CD14-positive monocyte (primary cell): ENCODE measurements around the gene ATOSA. TPM values are rescaled to one million over a fixed set of nuclear protein-coding genes. Genes with fewer than 3 reads are reported as not detected.

ENCODE experiments used
- DNase-seq, 3 donors: peaks; one replicate each; pipeline ENCODE4 v3.0.0-alpha.2; 2011 to 2022
- H2AFZ ChIP-seq: 2 replicates; pipeline ENCODE4 v1.6.0; 2012; ENCODE audit warnings: mild to moderate bottlenecking, low read depth, low read length, inconsistent platforms; ENCODE audit not compliant: insufficient read depth, poor library complexity, severe bottlenecking
- H3K27ac ChIP-seq, 2 donors: 1 replicate in 1 of 2; 2 replicates in 1 of 2; pipeline ENCODE4 v1.5.1; 2012 to 2013; ENCODE audit warnings: low read length in 2 of 2, control low read depth in 1 of 2, inconsistent platforms in 1 of 2, low read depth in 1 of 2, mild to moderate bottlenecking in 1 of 2
- H3K27me3 ChIP-seq, 2 donors: one replicate each; pipeline versions ENCODE4 v1.6.0 to v1.6.1; 2011 to 2013; ENCODE audit warnings: low read length in 2 of 2; ENCODE audit not compliant: control insufficient read depth in 2 of 2, insufficient read depth in 2 of 2
- H3K36me3 ChIP-seq, 2 donors: replicated peaks in 1 of 2; 1 replicate in 1 of 2; 2 replicates in 1 of 2; pipeline versions ENCODE4 v1.5.1 to v1.6.1; 2012 to 2013; ENCODE audit warnings: low read length in 2 of 2, control low read depth in 1 of 2, inconsistent platforms in 1 of 2, mild to moderate bottlenecking in 1 of 2; ENCODE audit not compliant: insufficient read depth in 2 of 2, control insufficient read depth in 1 of 2
- H3K4me1 ChIP-seq, 2 donors: 1 replicate in 1 of 2; 2 replicates in 1 of 2; pipeline versions ENCODE4 v1.5.1 to v1.6.1; 2012 to 2013; ENCODE audit warnings: low read length in 2 of 2, control low read depth in 1 of 2, inconsistent platforms in 1 of 2, mild to moderate bottlenecking in 1 of 2, moderate library complexity in 1 of 2; ENCODE audit not compliant: insufficient read depth in 2 of 2, control insufficient read depth in 1 of 2
- H3K4me2 ChIP-seq: replicated peaks from 2 replicates; pipeline ENCODE3; 2012; ENCODE audit warnings: low read length, moderate library complexity, mild to moderate bottlenecking; ENCODE audit not compliant: poor library complexity, severe bottlenecking; ENCODE audit errors: extremely low read depth
- H3K4me3 ChIP-seq, 3 experiments: fragments of 200-600 bp in 1 of 3; sonication (generic) in 1 of 3; replicated peaks in 1 of 3; 1 replicate in 2 of 3; 2 replicates in 1 of 3; pipeline ENCODE4 v1.5.1; 2011 to 2013; ENCODE audit warnings: low read length in 3 of 3, mild to moderate bottlenecking in 3 of 3, control low read depth in 2 of 3, low read depth in 2 of 3, inconsistent platforms in 1 of 3, moderate library complexity in 1 of 3
- H3K79me2 ChIP-seq: 2 replicates; pipeline ENCODE4 v1.6.0; 2012; ENCODE audit warnings: mild to moderate bottlenecking, control low read depth, inconsistent platforms, low read length, moderate library complexity; ENCODE audit not compliant: insufficient read depth
- H3K9ac ChIP-seq: 2 replicates; pipeline ENCODE4 v1.6.0; 2017; ENCODE audit warnings: low read length, mild to moderate bottlenecking; ENCODE audit not compliant: insufficient read depth, poor library complexity, severe bottlenecking
- H3K9me3 ChIP-seq, 2 donors: replicated peaks in 1 of 2; 1 replicate in 1 of 2; 2 replicates in 1 of 2; pipeline versions ENCODE4 v1.5.1 to v1.6.1; 2012 to 2013; ENCODE audit warnings: low read length in 2 of 2, control low read depth in 1 of 2; ENCODE audit not compliant: control insufficient read depth in 1 of 2, insufficient read depth in 1 of 2
- H4K20me1 ChIP-seq: 2 replicates; pipeline ENCODE4 v1.6.0; 2012; ENCODE audit warnings: mild to moderate bottlenecking, low read length, control low read depth, moderate library complexity; ENCODE audit not compliant: insufficient read depth
- H3K27ac Mint-ChIP-seq, 7 donors: one replicate each; pipeline ENCODE4 v1.8.0; 2020; ENCODE audit warnings: mild to moderate bottlenecking in 7 of 7, mixed read lengths in 7 of 7, moderate library complexity in 6 of 7, inconsistent platforms in 2 of 7
- H3K27me3 Mint-ChIP-seq, 3 donors: one replicate each; pipeline ENCODE4 v1.8.0; 2021 to 2022; ENCODE audit warnings: low read depth in 3 of 3, mild to moderate bottlenecking in 3 of 3, mixed read lengths in 3 of 3, moderate library complexity in 3 of 3, inconsistent platforms in 1 of 3
- H3K36me3 Mint-ChIP-seq, 2 donors: one replicate each; pipeline ENCODE4 v1.8.0; 2020; ENCODE audit warnings: mixed read lengths in 2 of 2, inconsistent platforms in 1 of 2, mild to moderate bottlenecking in 1 of 2
- H3K4me1 Mint-ChIP-seq: one replicate; pipeline ENCODE4 v1.8.0; 2020; ENCODE audit warnings: mild to moderate bottlenecking, mixed read lengths
- H3K4me3 Mint-ChIP-seq, 2 donors: one replicate each; pipeline ENCODE4 v1.8.0; 2020; ENCODE audit warnings: mild to moderate bottlenecking in 2 of 2, mixed read lengths in 2 of 2, moderate library complexity in 1 of 2
- H3K9me3 Mint-ChIP-seq, 7 donors: one replicate each; pipeline ENCODE4 v1.8.0; 2020 to 2022; ENCODE audit warnings: mixed read lengths in 7 of 7, mild to moderate bottlenecking in 6 of 7, moderate library complexity in 6 of 7, inconsistent platforms in 2 of 7
- whole genome bisulfite sequencing: methylation state at CpG from one replicate; pipeline ENCODE4 v1.1.5; 2013; ENCODE audit warnings: missing lambda C conversion rate; ENCODE audit not compliant: insufficient coverage; 5-methylcytosine and 5-hydroxymethylcytosine counted together
- intact Hi-C, 2 donors: fragments of 100-400 bp; cut with micrococcal nuclease; formaldehyde crosslinking; loops; one replicate each; pipeline versions ENCODE4 v1.15.0 to v1.15.1; 2023
- polyA plus RNA-seq, 3 donors: library from polyadenylated mRNA; depleted of rRNA in 1 of 3; unstranded in 2 of 3; stranded (reverse) in 1 of 3; fragments of 300-500 nt in 2 of 3; fragments of >200 nt in 1 of 3; fragmentation: Illumina TruSeq in 2 of 3; gene quantifications; 1 replicate in 2 of 3; 2 replicates in 1 of 3; pipeline ENCODE4 v1.2.3, GENCODE V29; 2012 to 2021
- TF ChIP-seq, protein P1 (sequence below): fragments of 200-600 bp; IDR thresholded peaks from one replicate; pipeline ENCODE4 v1.8.0; 2022; ENCODE audit warnings: antibody characterized with exemption, mild to moderate bottlenecking

The ATOSA gene
- polyA plus RNA-seq, 3 donors, result 2.1 to 15.9 (median 3.5) TPM

DNA sequence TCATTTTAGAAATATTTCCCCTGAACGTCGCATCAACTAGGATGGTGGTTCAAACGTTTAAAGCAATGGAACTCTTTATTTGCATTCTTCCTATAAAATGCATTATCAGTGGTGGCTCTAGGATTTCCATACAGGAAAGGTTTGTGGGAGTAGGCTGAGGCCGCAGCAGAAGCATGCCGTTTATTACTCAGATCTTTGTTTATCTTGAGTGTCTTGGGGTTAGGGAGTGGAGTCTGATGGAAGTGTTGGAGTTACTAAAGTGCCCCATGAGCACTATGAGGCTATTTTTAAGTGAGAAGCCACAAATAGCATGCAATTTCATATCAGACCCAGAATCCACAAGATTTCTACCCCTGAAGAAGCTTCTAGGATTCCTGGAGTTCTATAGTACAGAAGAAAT, 26.2 kb downstream of the ATOSA start:
- no peaks in the 10 kb centered on the region for H4K20me1 ChIP-seq
- TF ChIP-seq, protein P1, sequence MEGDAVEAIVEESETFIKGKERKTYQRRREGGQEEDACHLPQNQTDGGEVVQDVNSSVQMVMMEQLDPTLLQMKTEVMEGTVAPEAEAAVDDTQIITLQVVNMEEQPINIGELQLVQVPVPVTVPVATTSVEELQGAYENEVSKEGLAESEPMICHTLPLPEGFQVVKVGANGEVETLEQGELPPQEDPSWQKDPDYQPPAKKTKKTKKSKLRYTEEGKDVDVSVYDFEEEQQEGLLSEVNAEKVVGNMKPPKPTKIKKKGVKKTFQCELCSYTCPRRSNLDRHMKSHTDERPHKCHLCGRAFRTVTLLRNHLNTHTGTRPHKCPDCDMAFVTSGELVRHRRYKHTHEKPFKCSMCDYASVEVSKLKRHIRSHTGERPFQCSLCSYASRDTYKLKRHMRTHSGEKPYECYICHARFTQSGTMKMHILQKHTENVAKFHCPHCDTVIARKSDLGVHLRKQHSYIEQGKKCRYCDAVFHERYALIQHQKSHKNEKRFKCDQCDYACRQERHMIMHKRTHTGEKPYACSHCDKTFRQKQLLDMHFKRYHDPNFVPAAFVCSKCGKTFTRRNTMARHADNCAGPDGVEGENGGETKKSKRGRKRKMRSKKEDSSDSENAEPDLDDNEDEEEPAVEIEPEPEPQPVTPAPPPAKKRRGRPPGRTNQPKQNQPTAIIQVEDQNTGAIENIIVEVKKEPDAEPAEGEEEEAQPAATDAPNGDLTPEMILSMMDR, result no peak
- no peaks in the 10 kb centered on the region for H3K27me3 Mint-ChIP-seq
- no peaks in the 10 kb centered on the region for H3K9me3 ChIP-seq
- no peak overlapping the region for H3K27ac ChIP-seq
- H3K36me3 ChIP-seq, result peaks cover 31 to 56% of the 10 kb centered on the region in 2 donors
- WGBS, result no CpG with 5 or more reads among the region's 5 CpGs
- H3K9ac ChIP-seq, result no peak overlapping the region
- no peaks in the 10 kb centered on the region for H3K27me3 ChIP-seq
- no peak overlapping the region for H3K4me2 ChIP-seq
- no peak for DNase-seq
- no peaks in the 10 kb centered on the region for H3K79me2 ChIP-seq
- no peak overlapping the region for H3K4me3 ChIP-seq
- intact Hi-C loops, result no loop called here
- H3K9me3 Mint-ChIP-seq, result no peaks in the 10 kb centered on the region
- no peak overlapping the region for H2AFZ ChIP-seq
- H3K36me3 Mint-ChIP-seq, result peaks cover 31% of the 10 kb centered on the region in 2 donors
- H3K27ac Mint-ChIP-seq, result peak overlapping the region in 1 of 7 donors; percentile 33
- peaks cover 3% of the 10 kb centered on the region for H3K4me1 Mint-ChIP-seq
- no peaks in the 10 kb centered on the region for H3K4me1 ChIP-seq
- no peak overlapping the region for H3K4me3 Mint-ChIP-seq

DNA sequence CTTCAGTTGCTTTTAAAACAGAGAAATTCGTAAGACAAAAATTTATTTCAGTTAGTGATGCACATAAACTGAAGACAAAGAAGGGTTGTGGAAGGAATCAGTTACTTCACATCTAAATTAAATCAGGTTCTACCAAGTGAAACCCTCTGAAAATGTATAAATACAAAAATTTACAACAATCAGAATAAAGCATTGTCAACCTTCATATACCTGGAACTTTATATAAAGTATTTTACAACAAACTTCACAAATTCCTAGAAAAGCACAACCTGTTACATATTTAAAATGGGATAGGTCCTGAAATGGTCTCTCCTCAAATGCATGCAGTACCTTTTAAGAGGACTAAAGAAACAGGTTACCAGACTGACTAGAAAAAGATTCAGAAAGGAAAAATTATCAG, 26.9 kb downstream of the ATOSA start:
- Histone ChIP-seq H2AFZ (no peak overlapping the region), H3K4me1 (no peaks in the 10 kb centered on the region), H3K4me3 (no peak overlapping the region), H3K9ac (no peak overlapping the region), H3K4me2 (peak overlapping the region; percentile 14), H3K79me2 (no peaks in the 10 kb centered on the region), H3K27ac (no peak overlapping the region), H3K9me3 (no peaks in the 10 kb centered on the region), H4K20me1 (no peaks in the 10 kb centered on the region), H3K36me3 (peaks cover 25 to 56% of the 10 kb centered on the region in 2 donors), H3K27me3 (no peaks in the 10 kb centered on the region)
- no peaks in the 10 kb centered on the region for H3K27me3 Mint-ChIP-seq
- H3K27ac Mint-ChIP-seq, result no peak overlapping the region
- no peak overlapping the region for H3K4me3 Mint-ChIP-seq
- no peaks in the 10 kb centered on the region for H3K9me3 Mint-ChIP-seq
- no peak for DNase-seq
- H3K4me1 Mint-ChIP-seq, result peaks cover 3% of the 10 kb centered on the region
- no CpG with 5 or more reads among the region's 1 CpG for WGBS
- peaks cover 28 to 34% of the 10 kb centered on the region in 2 donors for H3K36me3 Mint-ChIP-seq
- TF ChIP-seq, protein P1, result no peak
- intact Hi-C loops, result no loop called here
